ENCODE measurements around the gene MAN1A1.

Gene MAN1A1

DNA sequence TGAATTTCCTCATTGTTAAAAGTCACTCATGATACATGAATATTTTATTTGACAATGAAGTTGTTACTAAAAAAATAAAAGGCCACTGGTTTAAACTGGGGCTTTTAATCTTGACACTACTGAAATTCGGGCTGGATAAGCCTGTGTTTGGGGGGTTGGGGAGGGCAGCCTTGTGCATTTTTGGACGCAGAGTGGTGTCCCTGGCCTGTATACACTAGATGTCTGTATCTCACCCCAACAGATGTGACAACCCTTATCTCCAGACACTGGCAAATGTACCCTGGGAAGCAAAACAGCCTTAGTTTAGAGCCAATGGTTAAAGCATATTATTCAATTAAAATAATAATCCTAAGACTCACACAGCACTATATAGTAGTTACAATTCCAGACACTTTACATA is 24.8 kb downstream of the MAN1A1 start:
- no peak for DNase-seq

- DNase-seq: no peak
Measured at GRCh38 chr6:119323931-119324330, 25.6 kb downstream of the MAN1A1 start.

DNA sequence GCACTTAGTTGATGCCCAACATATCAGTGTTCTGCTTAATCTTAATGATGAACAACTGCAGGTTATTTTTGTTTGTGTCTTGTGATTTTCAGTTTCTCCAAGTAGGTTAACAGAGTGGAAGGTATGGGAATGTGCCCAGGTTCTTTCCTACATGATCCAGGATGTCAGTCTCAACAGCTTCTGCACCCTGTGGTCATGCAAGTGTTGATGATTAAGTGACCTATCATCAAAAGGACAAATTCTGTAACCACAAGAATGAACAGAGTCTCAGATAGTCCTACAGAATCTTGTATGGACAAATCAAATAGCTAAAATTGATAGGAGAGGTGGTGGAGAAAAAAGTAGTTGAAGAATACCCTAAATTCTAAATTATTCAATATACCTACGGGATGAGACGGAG is 26.1 kb downstream of the MAN1A1 start:
- no peak for DNase-seq

DNA sequence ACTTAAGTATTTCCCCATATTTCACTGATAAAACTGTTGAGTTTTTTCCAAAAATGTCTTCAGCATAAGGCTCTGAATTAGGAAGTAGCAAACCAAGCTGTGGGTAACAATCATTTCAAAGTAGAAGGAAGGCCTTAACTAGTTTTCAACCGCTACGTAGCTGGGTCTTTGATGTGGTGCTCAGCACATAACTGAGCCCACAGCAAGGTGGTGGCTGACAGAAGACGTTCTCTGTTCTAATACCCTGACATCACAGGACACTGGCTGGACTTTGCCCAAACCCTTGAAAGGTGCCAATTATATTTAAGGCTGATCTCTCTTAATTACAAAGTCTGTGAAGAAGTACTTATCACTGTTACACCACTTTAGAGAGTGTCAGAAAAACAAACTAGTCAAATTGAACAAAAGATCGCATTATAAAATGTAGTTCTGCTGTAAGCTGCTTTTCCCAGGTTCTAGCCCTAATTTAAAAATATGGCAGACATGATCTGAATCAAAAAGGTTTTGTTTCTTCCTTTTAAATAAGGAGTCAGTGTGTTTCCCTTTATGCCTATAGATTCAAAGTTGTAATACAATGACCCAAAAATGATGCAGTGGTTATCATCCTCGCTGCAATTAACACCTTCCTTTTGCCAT is 26.7 kb downstream of the MAN1A1 start:
- no peak for DNase-seq

DNA sequence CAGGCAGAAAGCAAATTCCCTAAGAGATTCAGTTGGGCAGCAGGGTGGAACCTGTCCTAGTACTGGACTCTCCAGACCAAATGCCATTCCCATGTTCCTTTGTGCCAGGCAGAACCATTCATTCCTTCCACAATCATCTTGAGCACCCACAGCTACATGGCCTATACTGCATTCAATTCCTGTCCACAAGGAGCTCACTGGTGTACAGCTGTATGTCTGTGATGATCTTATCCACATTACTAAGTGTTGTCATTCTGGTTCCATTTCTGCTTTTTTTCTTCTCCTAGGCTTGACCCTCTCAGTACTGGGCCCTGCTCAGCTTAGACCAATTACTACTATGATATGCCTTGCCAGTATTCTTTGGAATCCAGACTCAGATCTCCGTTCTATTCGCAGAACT is 27.5 kb downstream of the MAN1A1 start:
- no peak for DNase-seq

GRCh38 chr6:119319694-119320093 is 29.9 kb downstream of the MAN1A1 start:
- no peak for DNase-seq

- no peak for DNase-seq
Measured at GRCh38 chr6:119318730-119319129, 30.8 kb downstream of the MAN1A1 start.

DNA sequence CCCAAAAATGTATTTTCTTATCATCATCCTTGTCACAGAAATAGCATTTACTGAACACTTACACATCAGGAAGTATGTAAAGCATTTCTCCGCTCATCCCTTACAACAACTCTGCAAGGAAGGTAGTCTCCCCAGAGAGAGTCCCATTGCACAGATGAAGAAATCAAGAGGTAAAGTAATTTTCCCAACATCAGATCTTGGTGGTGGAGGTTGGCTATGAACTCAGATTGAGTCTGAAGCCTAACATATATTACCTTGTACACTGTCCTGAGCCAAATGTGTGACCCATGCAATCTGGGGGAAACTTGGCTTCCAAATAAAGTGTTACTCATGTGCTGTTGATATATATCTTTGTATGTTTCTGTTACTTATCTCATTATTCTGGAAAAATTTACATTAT is 31.4 kb downstream of the MAN1A1 start:
- DNase-seq: no peak

- no peak for DNase-seq
Measured at GRCh38 chr6:119317007-119317406, 32.6 kb downstream of the MAN1A1 start.

DNA sequence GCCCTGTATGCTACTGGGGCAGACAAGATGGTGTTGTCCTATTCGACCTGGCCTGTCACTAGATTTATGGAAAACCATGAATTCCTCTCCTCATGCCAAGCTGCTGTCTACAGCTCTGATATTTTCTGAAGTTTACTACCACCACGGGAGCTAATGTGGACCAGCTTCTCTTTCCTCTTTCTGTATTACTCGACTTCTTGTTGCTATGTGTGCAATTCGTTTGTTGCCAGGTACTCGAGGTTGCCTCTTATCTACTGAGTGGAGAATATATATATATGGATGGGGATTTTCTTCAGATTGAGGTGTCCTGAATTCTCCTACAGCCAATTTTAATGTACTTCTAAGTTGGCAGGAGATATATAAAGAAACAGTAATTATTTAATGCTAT is 34.7 kb downstream of the MAN1A1 start:
- DNase-seq: no peak

GRCh38 chr6:119313937-119314884 is 35.4 kb downstream of the MAN1A1 start:
- DNase-seq: no peak

DNA sequence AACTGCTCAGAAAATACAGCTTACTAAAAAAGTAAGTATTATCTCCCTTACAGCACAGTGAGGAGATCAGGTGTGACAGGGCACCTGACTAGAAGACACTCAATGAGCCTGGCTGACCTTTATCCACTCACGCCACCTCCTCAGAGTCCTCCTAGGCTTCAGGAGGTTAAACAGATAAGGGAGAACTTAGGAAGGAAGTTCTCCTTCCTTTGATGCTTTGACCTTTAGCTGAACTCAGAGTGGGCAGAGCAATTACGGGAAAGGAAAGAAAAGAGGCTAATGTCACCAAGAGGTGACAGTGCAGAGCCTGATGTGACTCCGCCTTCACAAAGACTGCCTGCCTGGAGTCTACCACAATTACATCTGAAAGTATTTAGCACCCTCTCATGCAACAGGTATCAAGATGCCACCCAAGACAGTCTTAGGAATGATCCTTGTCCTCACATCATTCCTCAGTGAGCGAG is 36.7 kb downstream of the MAN1A1 start:
- no peak for DNase-seq

DNA sequence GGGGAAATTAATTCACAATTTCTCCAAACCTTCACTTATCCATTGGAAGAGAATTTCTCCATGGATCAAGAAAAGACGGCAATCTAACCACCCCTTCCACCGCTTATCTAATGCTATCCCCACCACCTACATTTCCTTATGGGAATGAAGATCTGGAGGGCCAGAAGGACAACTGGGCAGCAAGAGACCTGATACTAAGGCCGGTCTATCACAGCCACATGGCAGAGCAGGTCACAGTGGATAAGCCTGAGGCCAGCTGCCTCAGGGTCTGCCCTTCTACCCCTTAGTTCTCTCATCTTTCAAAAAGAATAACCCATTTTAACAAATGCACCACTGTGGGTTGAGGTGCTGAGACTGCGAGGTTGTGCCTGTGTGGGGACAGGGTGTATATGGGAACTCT is 37.1 kb downstream of the MAN1A1 start:
- no peak for DNase-seq

DNA sequence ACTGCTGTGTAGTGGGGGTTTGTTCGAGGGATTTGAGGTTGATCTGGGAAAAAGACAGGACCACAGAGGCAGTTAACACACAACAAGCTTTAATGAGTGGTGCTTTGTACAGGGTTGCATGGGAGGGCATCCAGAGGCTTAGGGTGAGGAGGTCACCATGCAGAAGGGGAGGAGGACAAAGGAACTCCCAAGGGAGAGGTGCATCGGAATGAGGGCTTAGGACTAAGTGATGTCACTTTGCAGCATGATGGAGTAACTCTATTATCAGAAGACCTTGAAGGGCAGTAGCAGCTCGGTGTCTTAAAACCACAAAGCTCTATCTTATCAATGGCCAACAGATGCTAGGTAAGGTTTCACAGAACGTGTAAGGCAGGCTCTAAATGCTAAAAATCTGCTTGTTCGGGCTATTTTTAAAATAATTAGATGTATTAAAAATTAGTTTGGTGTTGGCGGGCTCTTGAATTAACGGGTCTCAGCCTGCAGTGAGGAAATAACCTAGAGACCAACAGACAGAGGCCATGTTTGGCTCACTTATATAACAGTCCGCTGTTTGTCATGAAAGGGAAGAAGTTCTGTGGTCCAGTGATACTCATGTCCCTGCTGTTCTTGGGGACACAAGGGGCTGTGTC is 37.9 kb downstream of the MAN1A1 start:
- no peak for DNase-seq

DNA sequence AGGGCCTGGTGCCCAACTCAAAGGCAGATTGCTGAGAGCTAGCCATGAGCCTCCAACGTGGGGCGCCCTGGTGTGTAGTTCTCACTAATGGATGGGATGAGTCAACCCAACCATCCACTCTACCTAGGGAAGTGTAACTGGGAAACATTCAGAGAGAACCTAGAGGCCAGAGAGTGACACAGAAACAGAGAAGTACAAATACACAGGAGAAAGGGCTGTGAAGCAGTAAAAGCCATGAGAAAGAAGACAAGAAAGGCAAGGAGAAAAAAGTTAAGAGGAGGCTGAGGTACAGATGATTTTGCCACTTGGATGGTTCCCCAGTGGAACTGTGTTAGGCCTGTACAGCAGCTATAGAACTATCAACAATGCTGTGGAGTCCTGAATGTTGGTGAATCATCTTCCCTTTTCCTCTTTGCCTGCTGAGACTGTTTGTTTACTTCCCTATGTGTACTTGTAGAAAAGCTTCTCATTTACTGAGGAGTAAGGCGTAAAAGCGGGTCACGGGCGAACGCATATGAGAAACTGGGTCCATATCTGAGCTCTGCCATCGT is 39.0 kb downstream of the MAN1A1 start:
- DNase-seq: no peak

DNA sequence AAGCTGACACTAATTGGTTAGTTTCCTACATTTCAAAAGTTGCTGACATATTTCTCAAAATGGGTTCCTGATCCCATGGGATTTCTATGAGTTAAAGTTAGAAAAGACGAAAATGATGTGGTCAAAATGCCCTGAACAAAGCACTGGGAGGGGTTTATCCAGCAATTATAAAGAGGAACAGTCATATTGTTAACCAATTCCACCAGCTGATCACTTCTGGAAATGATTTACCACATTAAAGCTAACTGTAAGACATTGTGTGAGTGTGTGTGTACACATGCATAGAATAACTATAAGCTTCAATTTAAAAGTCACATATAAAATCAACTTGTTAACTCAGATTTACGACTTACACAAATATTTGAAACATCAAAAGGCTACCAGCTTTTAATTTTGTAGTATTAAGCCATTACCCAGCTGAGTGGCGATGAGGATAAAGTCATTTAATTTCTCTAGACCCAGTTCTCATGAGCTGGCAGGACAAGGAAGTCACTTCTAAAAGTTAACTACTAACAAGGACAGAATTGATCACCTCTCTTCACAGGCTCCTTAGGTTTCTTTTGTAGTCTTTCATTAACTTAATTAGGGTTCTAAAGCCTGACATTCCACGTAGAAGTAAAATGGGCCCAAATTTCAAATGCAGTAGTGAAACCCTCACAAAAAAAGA is 40.4 kb downstream of the MAN1A1 start:
- DNase-seq: no peak

- DNase-seq: no peak
Measured at GRCh38 chr6:119308048-119308570, 41.5 kb downstream of the MAN1A1 start.

- DNase-seq: no peak
Measured at GRCh38 chr6:119307056-119307455, 42.5 kb downstream of the MAN1A1 start.

GRCh38 chr6:119306396-119306968 is 43.1 kb downstream of the MAN1A1 start:
- DNase-seq: no peak

DNA sequence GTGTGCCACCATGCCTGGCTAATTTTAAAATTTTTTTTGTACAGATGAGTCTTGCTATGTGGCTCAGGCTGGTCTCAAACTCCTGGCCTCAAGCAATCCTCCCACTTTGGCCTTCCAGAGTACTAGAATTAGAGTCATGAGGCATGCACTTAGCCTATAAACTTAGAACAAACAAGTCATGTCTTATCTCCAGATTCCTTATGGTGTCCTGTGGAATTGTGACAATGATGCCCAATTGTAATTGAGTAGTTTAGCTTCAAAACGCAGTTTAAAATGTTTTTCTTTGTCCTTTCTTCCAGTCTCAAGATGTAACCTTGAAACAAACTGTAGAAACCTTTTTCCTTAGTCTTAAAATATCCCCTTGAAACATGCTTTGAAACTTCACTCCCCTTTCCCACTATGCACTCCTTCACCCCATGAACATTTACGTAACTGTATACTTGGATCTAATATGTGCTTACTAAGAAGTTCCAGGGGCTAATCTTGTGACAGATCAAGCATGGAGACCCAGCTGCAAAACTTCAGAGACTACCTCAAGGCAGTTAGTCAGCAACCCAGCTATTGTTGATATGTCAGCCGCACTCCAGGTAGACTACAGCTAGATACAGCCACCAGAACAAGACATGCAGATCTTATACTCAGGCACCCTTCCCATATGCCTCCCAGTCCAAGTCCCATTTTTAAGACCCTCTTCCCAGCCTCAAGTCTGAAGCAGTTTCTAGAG is 46.2 kb downstream of the MAN1A1 start:
- no peak for DNase-seq

DNA sequence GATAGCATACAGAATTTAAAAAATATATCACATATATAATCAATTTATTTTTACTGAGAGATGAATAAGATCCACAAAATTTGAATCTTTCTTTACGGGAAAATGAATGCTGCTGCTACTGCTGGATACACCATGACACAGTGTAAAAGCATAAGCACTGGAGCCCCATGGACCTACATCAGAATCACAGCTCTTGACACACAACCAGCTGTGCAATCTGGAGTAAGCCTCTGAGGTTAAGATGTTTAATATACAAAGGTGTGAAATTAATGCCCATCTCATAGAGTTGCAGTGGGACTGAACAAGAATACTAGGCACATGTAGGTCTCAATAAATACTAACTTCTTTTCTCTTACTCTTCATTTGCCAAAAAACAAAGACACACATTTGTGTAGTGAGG is 48.1 kb downstream of the MAN1A1 start:
- DNase-seq: no peak

- DNase-seq: no peak
Measured at GRCh38 chr6:119299694-119300093, 49.9 kb downstream of the MAN1A1 start.
